HG02623 (cell line): ENCODE results near the gene KDELR3.

Experiments
- ATAC-seq: cut with Tn5 transposase; IDR thresholded peaks from one replicate; pipeline ENCODE4 v1.9.1; 2021; ENCODE audit warnings: moderate library complexity; ENCODE audit not compliant: unreplicated experiment

KDELR3 gene

DNA sequence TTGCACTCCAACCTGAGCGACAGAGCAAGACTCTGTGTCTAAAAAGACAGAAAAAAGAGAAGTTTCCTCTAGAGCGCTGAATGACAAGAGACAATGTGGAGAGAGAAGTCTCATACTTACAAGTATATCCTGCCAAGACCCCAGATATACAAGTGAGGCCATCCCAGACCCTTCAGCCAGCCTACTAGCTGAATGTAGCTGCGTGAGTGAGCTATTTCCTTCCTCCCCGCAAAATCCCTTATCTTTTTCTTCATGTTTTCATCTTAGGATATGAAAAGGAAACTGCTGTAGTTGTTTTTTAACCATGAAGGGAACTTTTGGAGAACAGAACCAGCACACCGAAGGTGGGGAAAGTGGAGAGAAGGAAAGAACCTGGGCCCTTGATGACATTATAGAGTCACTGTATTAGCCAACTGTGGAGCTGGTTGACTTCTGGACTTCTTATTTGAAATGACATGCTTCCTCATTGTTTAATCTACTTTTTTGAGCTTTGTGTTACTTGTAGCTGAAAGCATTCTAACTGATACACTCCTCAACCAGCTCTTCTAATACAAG is 42.6 kb downstream of the KDELR3 start:
- ATAC-seq: no peak

DNA sequence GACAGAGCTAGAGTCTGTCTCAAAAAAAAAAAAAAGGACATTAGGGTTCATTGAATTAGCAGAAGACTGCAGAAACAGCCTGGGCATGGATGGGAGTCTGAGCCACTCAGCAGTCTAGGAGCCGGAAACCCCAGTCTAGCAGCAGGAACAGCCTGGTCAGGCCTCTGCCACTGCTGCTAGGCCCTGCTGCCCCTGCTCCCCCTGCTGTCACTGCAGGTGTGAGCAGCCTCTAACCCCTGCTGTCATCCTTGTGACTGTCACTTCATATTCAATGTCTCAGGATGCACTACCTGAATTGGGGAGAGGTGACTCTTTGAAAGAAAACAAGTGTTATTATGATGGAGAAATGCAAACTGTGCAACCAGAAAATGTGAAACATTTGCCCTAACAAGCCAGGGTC is 45.2 kb downstream of the KDELR3 start:
- no peak for ATAC-seq

DNA sequence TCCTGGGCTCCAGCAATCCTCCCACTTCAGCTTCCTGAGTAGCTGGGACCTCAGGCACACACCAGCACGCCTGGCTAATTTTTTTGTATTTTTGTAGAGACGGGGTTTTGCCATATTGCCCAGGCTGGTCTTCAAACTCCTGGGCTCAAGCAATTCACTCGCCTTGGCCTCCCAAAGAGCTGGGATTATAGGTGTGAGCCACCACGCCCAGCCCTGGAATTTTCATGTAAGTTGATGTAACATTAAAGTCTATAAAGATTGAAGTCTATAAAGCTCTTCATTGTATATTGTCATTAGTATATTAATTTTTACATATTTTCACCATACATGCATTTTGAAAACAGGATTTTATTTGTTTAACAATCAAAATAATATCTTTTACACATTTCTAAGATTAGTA is 50.7 kb downstream of the KDELR3 start:
- no peak for ATAC-seq

DNA sequence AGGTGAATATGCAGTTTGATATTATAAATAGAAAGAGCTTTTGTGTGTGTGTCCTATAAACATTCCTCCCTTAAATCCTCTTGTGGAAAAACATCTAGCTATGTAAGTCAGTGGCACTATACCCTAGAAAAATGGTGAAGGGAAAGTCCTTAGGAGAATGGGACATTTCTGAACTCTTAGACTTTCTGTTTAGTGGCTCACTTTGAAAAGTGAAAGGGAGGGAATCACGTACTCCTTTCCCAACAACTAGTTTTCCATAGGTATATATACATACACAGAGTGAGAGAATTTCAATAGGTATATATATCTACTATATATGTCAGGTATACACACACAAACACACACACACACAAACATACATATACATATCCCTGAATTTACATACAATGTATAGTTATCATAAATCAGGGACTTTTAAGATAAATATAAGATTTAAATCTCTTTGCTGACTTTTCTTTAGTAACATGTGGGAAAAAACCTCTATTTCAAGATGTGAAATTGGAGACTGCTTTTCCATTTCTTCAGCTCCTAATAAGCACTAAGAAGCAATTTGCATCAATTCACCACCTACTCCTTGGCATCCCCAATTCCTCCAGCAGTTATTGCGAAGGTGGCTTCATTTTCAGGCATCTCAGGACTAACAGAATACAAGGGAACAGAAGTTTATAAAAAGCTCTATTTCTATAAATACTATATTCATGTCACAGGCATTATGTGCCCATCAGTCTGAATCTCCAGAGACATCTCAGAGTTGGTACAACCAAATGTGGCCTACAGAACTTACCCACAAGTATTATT is 51.8 kb downstream of the KDELR3 start:
- ATAC-seq: no peak

DNA sequence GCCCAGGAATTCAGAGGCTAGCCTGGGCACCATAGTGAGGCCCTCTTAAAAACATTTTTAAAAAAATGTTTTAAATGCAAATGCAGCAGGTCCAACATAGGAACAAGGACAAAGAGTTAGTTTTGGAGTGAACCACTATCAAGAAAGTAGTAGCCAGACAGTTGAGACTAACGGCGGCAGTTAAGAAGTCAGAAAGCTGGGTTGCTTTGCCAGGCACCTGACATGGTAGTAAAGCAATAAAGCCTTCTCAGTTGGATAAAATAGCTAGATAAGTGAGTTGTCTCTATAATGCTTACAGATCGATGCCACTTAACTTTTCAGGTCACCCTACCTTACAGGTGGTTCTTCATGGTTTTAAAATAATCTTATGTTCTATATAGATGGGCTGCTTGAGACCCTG is 55.1 kb downstream of the KDELR3 start:
- no peak for ATAC-seq

DNA sequence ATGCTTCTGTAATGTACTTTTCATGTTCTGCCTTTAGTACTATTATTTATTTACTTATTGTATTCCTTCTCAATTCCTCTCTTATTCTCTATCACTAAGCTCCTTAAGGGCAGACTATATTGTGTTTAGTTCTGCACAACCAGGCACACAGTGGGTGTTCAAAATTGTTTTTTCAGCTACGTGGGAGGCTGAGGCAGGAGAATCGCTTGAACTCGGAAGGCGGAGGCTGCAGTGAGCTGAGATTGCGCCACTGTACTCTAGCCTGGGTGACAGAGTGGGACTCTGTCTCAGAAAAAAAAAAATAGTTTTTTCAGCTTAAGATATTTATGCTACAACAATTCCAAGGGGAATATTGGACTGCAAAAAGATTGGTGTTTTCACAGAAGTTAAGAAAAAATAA is 55.6 kb downstream of the KDELR3 start:
- no peak for ATAC-seq

DNA sequence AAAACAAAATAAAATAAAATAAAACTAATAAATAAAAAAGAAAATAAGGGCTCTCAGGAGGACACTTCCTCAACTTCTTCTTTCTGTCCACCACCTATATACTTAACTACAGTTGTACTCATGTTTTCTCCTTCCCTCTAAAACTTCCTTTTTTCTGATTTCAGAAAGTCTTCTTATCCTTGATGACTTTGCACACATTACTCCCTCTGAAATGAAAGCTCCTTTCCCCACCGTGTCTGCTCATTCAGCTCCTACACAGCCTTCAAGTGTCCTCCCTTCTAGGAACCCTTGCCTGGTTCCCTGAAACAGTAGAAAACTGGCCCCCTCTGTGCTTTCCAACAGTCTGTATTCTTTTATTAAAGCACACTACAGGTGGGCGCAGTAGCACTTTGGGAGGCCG is 56.5 kb downstream of the KDELR3 start:
- no peak for ATAC-seq

DNA sequence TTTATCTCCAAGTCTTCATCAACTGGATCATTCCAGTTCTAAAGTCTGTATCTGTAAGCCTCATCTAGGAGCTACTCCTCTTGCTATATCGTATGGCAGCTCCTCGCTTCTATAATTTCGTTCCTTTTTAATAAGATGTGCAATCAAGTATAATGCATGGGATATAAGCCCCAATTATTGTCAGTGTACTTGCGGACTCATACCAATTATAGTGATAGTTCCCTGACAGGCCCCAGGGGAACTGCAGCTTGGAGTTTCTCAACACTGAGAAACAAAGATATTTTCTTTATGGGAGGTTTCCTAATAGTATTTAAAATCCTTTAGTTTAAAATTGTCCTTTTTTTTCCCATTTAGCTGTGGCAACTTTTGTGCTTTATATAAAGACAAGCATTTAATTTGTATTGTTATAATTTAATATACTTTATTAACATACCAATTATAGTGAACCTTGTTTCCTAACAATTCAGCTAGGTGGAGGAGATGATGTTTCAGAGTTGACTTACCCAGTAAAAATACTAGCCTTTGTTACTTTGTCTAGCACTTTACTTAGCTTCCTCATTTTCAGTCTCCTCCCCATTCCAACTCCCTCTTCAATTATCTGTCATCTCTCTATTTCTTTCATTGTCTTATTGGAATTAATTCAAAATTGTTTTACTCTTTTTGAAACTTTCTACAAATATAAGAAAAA is 63.5 kb downstream of the KDELR3 start:
- no peak for ATAC-seq
